ENCODE measurements around the gene EPB41.

GRCh38 chr1:29050166-29050565, 135.8 kb downstream of the EPB41 start:
- no peak for TF ChIP-seq CTCF (IDR thresholded peaks at IDR 0.05)
- TF ChIP-seq POLR2A (IDR thresholded peaks at IDR 0.05) = no peak
- TF ChIP-seq EP300 (IDR thresholded peaks at IDR 0.05) = no peak

All from sigmoid colon (tissue), 4 donors.